Liver (tissue), 9 donors: ENCODE data around the gene TTC33. TPM values are rescaled to one million over a fixed set of nuclear protein-coding genes. Genes with fewer than 3 reads are reported as not detected.

Experiments
- DNase-seq: peaks from one replicate; pipeline ENCODE4 v3.0.0-alpha.2; 2017; ENCODE audit warnings: low spot score
- H3K27ac ChIP-seq, 2 donors: one replicate each; pipeline ENCODE4 v1.7.0; 2013; ENCODE audit warnings: inconsistent platforms in 2 of 2, low read length in 2 of 2, control low read depth in 1 of 2, low read depth in 1 of 2, mild to moderate bottlenecking in 1 of 2
- H3K27me3 ChIP-seq, 4 donors: one replicate each; pipeline versions ENCODE4 v1.6.1 to v1.7.0; 2013; ENCODE audit warnings: low read length in 3 of 4, inconsistent platforms in 1 of 4, mild to moderate bottlenecking in 1 of 4, moderate library complexity in 1 of 4; ENCODE audit not compliant: control insufficient read depth in 4 of 4, insufficient read depth in 4 of 4
- H3K36me3 ChIP-seq, 4 donors: one replicate each; pipeline versions ENCODE4 v1.6.1 to v1.7.0; 2013; ENCODE audit warnings: low read length in 3 of 4, mild to moderate bottlenecking in 3 of 4, low read depth in 1 of 4, moderate library complexity in 1 of 4; ENCODE audit not compliant: control insufficient read depth in 4 of 4, insufficient read depth in 3 of 4
- H3K4me1 ChIP-seq, 4 donors: one replicate each; pipeline versions ENCODE4 v1.6.1 to v1.7.0; 2013; ENCODE audit warnings: low read length in 3 of 4, mild to moderate bottlenecking in 3 of 4, moderate library complexity in 1 of 4; ENCODE audit not compliant: control insufficient read depth in 4 of 4, insufficient read depth in 4 of 4
- H3K4me3 ChIP-seq, 3 donors: one replicate each; pipeline versions ENCODE4 v1.6.1 to v1.7.0; 2013; ENCODE audit warnings: low read length in 3 of 3, control low read depth in 1 of 3, low read depth in 1 of 3, mild to moderate bottlenecking in 1 of 3
- H3K9ac ChIP-seq, 2 donors: one replicate each; pipeline ENCODE4 v1.7.0; 2013; ENCODE audit warnings: low read length in 2 of 2, mild to moderate bottlenecking in 2 of 2, moderate library complexity in 2 of 2, control low read depth in 1 of 2, low read depth in 1 of 2
- H3K9me3 ChIP-seq, 4 donors: one replicate each; pipeline versions ENCODE4 v1.6.1 to v1.7.0; 2013; ENCODE audit warnings: low read length in 3 of 4; ENCODE audit not compliant: control insufficient read depth in 4 of 4
- EGR1 ChIP-seq, 2 donors: IDR thresholded peaks; 2 replicates each; pipeline ENCODE4 v1.6.1; 2016 to 2018; ENCODE audit warnings: antibody characterized with exemption in 2 of 2, low read depth in 2 of 2
- FOXA1 ChIP-seq: IDR thresholded peaks from 2 replicates; pipeline ENCODE4 v1.6.1; 2016; ENCODE audit warnings: antibody characterized with exemption
- FOXA2 ChIP-seq: IDR thresholded peaks from 2 replicates; pipeline ENCODE4 v1.6.1; 2016; ENCODE audit warnings: antibody characterized with exemption
- GABPA ChIP-seq, 2 donors: IDR thresholded peaks in 1 of 2; conservative IDR thresholded peaks in 1 of 2; 2 replicates each; pipeline ENCODE4 v1.6.1; 2016; ENCODE audit warnings: antibody characterized with exemption in 2 of 2, mild to moderate bottlenecking in 1 of 2, moderate library complexity in 1 of 2
- HNF4A ChIP-seq, 2 donors: conservative IDR thresholded peaks; 2 replicates each; pipeline ENCODE4 v1.6.1; 2016; ENCODE audit warnings: antibody characterized with exemption in 2 of 2, mild to moderate bottlenecking in 2 of 2
- HNF4G ChIP-seq: IDR thresholded peaks from 2 replicates; pipeline ENCODE4 v1.6.1; 2016; ENCODE audit warnings: antibody characterized with exemption
- JUND ChIP-seq, 2 donors: IDR thresholded peaks; 2 replicates each; pipeline ENCODE4 v1.6.1; 2016; ENCODE audit warnings: antibody characterized with exemption in 2 of 2
- NR2F2 ChIP-seq: IDR thresholded peaks from 2 replicates; pipeline ENCODE4 v1.6.1; 2016; ENCODE audit warnings: antibody characterized with exemption
- RXRA ChIP-seq, 2 donors: IDR thresholded peaks; 2 replicates each; pipeline ENCODE4 v1.6.1; 2017 to 2018; ENCODE audit warnings: antibody characterized with exemption in 2 of 2, mild to moderate bottlenecking in 1 of 2
- TAF1 ChIP-seq: conservative IDR thresholded peaks from 2 replicates; pipeline ENCODE4 v1.6.1; 2016; ENCODE audit warnings: antibody characterized with exemption, mild to moderate bottlenecking
- YY1 ChIP-seq: IDR thresholded peaks from 2 replicates; pipeline ENCODE4 v1.6.1; 2016; ENCODE audit warnings: antibody characterized with exemption, mild to moderate bottlenecking
- WGBS: extraction: QIAGEN DNeasy Blood & Tissue Kit; methylation state at CpG from one replicate; pipeline ENCODE4 v1.1.7; 2013; 5-methylcytosine and 5-hydroxymethylcytosine counted together
- polyA plus RNA-seq, 2 donors: library from polyadenylated mRNA; stranded (reverse) in 1 of 2; unstranded in 1 of 2; fragments of 200-250 nt in 1 of 2; fragments of >200 nt in 1 of 2; fragmentation: Nextera tagmentation in 1 of 2; extraction: Ambion mirVana in 1 of 2; gene quantifications; one replicate each; pipeline versions ENCODE4 v1.2.1 to v1.2.3, GENCODE V29; 2013 to 2015
- total RNA-seq, 2 donors: library from RNA; depleted of rRNA; stranded (reverse); fragments of >200 nt; gene quantifications; one replicate each; pipeline ENCODE4 v1.2.3, GENCODE V29; 2014
- TF ChIP-seq, protein P1 (sequence below): fragments of 150-350 bp; IDR thresholded peaks from 2 replicates; pipeline ENCODE4 v1.5.1; 2017; ENCODE audit warnings: improper control_type of control experiment, low read depth, low read length; ENCODE audit not compliant: missing input control
- TF ChIP-seq, protein P2 (sequence below): IDR thresholded peaks from 2 replicates; pipeline ENCODE4 v1.6.1; 2016; ENCODE audit warnings: antibody characterized with exemption
- TF ChIP-seq, protein P3 (sequence below): IDR thresholded peaks from 2 replicates; pipeline ENCODE4 v1.6.1; 2016; ENCODE audit warnings: antibody characterized with exemption
- TF ChIP-seq, protein P4 (sequence below): IDR thresholded peaks from 2 replicates; pipeline ENCODE4 v1.6.1; 2016; ENCODE audit warnings: antibody characterized with exemption
- TF ChIP-seq, protein P5 (sequence below): IDR thresholded peaks from 2 replicates; pipeline ENCODE4 v1.6.1; 2016; ENCODE audit warnings: antibody characterized with exemption, mild to moderate bottlenecking
- donor health status: healthy.
- donor health status: healthy.
- donor health status: healthy.
- donor health status: healthy.
- donor health status: healthy.

Gene TTC33
- total and polyA plus RNA-seq, 4 donors, result 4.3 to 12.0 (median 7.6) TPM

DNA sequence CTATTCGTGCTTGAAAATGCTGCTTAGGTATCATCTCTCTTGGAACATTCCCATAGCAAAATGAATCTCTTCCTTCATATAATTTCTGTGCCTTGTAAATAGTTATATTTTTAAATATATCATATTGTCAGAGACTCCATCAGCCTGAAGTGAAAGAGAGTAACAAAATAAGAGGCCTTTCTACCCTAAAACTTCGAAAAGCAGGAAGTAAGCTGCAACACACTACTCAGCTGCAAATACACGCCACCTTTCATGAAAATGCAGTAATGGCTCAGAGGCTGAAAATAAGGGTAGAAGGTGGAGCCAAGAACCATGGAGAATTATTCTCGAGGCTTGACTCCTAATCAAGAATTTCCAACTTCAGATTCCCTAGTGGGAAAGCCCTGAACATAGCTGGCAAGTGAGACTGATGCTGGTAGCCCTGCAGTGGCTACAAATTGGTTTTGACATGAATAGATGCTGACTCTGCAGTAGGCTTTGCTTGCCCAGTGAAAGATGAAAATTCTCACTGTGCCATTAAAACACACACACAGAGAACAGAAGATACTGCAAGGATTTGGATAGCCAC lies 106.2 kb downstream of the TTC33 start:
- no peak overlapping the region for H3K4me3 ChIP-seq
- H3K9ac ChIP-seq, result no peak overlapping the region
- H3K4me1 ChIP-seq, result no peaks in the 10 kb centered on the region
- no peaks in the 10 kb centered on the region for H3K36me3 ChIP-seq
- no peaks in the 10 kb centered on the region for H3K27me3 ChIP-seq
- no peak overlapping the region for H3K27ac ChIP-seq
- H3K9me3 ChIP-seq, result no peaks in the 10 kb centered on the region
- no peak for TF ChIP-seq NR2F2
- TF ChIP-seq, protein P1, sequence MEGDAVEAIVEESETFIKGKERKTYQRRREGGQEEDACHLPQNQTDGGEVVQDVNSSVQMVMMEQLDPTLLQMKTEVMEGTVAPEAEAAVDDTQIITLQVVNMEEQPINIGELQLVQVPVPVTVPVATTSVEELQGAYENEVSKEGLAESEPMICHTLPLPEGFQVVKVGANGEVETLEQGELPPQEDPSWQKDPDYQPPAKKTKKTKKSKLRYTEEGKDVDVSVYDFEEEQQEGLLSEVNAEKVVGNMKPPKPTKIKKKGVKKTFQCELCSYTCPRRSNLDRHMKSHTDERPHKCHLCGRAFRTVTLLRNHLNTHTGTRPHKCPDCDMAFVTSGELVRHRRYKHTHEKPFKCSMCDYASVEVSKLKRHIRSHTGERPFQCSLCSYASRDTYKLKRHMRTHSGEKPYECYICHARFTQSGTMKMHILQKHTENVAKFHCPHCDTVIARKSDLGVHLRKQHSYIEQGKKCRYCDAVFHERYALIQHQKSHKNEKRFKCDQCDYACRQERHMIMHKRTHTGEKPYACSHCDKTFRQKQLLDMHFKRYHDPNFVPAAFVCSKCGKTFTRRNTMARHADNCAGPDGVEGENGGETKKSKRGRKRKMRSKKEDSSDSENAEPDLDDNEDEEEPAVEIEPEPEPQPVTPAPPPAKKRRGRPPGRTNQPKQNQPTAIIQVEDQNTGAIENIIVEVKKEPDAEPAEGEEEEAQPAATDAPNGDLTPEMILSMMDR, result no peak
- TF ChIP-seq HNF4A (conservative IDR thresholded peaks at IDR 0.05), result no peak
- TF ChIP-seq, protein P2, sequence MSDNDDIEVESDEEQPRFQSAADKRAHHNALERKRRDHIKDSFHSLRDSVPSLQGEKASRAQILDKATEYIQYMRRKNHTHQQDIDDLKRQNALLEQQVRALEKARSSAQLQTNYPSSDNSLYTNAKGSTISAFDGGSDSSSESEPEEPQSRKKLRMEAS, result no peak
- TF ChIP-seq EGR1 (IDR thresholded peaks at IDR 0.05; ENCODE audit: low read depth in 2 of 2), result no peak
- TF ChIP-seq GABPA (IDR thresholded peaks at IDR 0.05 in 1 of 2, conservative IDR thresholded peaks at IDR 0.05 in 1 of 2), result no peak
- TF ChIP-seq, protein P3, sequence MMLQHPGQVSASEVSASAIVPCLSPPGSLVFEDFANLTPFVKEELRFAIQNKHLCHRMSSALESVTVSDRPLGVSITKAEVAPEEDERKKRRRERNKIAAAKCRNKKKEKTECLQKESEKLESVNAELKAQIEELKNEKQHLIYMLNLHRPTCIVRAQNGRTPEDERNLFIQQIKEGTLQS, result no peak
- no peak for TF ChIP-seq JUND (IDR thresholded peaks at IDR 0.05)
- TF ChIP-seq, protein P4, sequence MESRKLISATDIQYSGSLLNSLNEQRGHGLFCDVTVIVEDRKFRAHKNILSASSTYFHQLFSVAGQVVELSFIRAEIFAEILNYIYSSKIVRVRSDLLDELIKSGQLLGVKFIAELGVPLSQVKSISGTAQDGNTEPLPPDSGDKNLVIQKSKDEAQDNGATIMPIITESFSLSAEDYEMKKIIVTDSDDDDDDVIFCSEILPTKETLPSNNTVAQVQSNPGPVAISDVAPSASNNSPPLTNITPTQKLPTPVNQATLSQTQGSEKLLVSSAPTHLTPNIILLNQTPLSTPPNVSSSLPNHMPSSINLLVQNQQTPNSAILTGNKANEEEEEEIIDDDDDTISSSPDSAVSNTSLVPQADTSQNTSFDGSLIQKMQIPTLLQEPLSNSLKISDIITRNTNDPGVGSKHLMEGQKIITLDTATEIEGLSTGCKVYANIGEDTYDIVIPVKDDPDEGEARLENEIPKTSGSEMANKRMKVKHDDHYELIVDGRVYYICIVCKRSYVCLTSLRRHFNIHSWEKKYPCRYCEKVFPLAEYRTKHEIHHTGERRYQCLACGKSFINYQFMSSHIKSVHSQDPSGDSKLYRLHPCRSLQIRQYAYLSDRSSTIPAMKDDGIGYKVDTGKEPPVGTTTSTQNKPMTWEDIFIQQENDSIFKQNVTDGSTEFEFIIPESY, result no peak
- TF ChIP-seq FOXA2, result no peak
- no peak for TF ChIP-seq YY1
- WGBS, result 76% methylated on average over 4 of the region's 4 CpGs
- no peak for DNase-seq

DNA sequence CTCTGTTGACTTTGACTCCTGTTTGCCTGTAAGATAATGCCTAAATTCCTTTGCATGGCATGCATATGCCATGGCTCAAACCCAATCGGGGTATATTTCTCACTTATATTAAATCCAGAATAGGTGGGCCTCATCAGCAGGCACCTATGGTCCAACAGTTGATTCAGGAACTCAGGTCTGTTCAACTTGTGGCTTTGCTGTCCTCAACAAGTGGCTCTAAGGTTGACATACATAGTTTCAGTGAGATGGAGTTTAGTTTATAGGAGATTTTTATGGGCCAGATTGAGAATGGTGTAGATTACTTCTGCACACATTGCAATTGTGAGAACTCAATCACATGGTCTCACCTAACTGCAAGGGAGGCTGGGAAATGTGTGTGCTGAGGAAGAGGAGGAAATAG lies 107.6 kb downstream of the TTC33 start:
- H3K36me3 ChIP-seq, result no peaks in the 10 kb centered on the region
- no peak overlapping the region for H3K27ac ChIP-seq
- no peaks in the 10 kb centered on the region for H3K4me1 ChIP-seq
- TF ChIP-seq, protein P3, result no peak
- no peak for TF ChIP-seq FOXA2
- no peak for TF ChIP-seq GABPA (IDR thresholded peaks at IDR 0.05 in 1 of 2, conservative IDR thresholded peaks at IDR 0.05 in 1 of 2)
- no peak for TF ChIP-seq FOXA1
- no peak for TF ChIP-seq RXRA (IDR thresholded peaks at IDR 0.05)
- DNase-seq, result no peak
- H3K9ac ChIP-seq, result no peak overlapping the region
- no peak overlapping the region for H3K4me3 ChIP-seq
- no peaks in the 10 kb centered on the region for H3K27me3 ChIP-seq
- H3K9me3 ChIP-seq, result no peaks in the 10 kb centered on the region
- WGBS, result 84% methylated on average over 1 of the region's 1 CpG

DNA sequence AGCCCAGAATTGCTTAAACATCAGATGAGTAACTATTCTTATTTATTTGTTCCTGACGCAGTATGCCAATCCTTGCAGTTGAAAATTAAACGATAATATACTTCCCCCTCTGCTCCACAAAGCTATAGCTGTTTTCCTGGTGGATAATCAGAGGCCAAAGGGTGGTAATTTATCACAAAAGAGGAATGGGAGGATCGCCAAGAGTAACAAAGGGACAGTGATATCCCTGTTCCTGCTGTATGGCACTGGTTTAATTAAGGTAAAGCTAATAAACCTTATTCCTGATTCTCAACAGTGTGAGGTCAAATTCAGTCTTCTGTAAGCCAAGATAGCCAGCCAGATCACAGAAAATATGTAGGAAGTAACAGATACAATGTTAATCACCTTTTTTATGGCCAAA lies 109.5 kb downstream of the TTC33 start:
- Histone ChIP-seq H3K4me3 (no peak overlapping the region), H3K9me3 (no peaks in the 10 kb centered on the region), H3K27ac (no peak overlapping the region), H3K27me3 (no peaks in the 10 kb centered on the region), H3K36me3 (no peaks in the 10 kb centered on the region), H3K9ac (no peak overlapping the region), H3K4me1 (no peaks in the 10 kb centered on the region)
- WGBS, result 62% methylated on average over 3 of the region's 3 CpGs
- DNase-seq, result no peak
- TF ChIP-seq FOXA2 (no peak), TAF1 (no peak), JUND (IDR thresholded peaks at IDR 0.05) (no peak), RXRA (IDR thresholded peaks at IDR 0.05) (no peak), HNF4G (no peak), EGR1 (IDR thresholded peaks at IDR 0.05; ENCODE audit: low read depth in 2 of 2) (no peak)
- TF ChIP-seq, protein P1, result no peak
- TF ChIP-seq, protein P5, sequence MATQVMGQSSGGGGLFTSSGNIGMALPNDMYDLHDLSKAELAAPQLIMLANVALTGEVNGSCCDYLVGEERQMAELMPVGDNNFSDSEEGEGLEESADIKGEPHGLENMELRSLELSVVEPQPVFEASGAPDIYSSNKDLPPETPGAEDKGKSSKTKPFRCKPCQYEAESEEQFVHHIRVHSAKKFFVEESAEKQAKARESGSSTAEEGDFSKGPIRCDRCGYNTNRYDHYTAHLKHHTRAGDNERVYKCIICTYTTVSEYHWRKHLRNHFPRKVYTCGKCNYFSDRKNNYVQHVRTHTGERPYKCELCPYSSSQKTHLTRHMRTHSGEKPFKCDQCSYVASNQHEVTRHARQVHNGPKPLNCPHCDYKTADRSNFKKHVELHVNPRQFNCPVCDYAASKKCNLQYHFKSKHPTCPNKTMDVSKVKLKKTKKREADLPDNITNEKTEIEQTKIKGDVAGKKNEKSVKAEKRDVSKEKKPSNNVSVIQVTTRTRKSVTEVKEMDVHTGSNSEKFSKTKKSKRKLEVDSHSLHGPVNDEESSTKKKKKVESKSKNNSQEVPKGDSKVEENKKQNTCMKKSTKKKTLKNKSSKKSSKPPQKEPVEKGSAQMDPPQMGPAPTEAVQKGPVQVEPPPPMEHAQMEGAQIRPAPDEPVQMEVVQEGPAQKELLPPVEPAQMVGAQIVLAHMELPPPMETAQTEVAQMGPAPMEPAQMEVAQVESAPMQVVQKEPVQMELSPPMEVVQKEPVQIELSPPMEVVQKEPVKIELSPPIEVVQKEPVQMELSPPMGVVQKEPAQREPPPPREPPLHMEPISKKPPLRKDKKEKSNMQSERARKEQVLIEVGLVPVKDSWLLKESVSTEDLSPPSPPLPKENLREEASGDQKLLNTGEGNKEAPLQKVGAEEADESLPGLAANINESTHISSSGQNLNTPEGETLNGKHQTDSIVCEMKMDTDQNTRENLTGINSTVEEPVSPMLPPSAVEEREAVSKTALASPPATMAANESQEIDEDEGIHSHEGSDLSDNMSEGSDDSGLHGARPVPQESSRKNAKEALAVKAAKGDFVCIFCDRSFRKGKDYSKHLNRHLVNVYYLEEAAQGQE, result no peak
- TF ChIP-seq, protein P3, result no peak
